NCI-H146 (cell line): Measurements from ENCODE around the gene STYXL1.
"Not testable (repeated sequence)": the region's sequence is repeated elsewhere in the genome, so short reads cannot be mapped to it uniquely, and the experiment has no call there.

Experiments
- DNase-seq: peaks from one replicate; lab custom pipeline; 2025; lab: John Stamatoyannopoulos, UW

Gene STYXL1

DNA sequence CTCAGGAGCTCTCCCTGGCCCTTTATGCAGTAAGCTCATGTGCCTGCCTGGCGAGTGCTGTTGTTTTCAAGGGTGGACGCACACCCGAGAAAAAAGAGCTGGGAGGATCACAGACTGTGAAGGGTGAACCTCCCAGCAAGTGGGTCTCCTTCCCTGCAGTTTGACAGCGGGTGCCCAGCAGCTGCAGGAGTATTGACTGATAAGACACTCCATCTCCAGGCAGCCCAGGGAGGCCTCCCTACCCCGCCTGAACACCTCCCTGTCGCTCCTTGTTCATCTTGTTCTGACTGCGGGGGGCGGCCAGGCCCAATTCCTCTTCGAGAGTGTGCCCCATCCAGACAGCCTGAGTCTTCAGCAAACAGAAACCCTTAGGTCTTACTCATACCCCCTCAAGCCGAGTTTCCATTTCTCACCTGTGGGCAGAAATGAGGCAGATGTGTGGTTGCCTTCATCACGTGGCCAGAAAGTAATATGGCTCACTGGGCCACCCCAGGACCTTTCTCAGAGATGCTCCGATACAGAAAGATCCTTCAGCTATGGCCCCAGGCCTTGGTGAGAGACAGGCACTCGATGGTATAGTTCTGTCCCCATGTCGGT, 17.3 kb upstream of the STYXL1 start:
- DNase-seq: no peak

DNA sequence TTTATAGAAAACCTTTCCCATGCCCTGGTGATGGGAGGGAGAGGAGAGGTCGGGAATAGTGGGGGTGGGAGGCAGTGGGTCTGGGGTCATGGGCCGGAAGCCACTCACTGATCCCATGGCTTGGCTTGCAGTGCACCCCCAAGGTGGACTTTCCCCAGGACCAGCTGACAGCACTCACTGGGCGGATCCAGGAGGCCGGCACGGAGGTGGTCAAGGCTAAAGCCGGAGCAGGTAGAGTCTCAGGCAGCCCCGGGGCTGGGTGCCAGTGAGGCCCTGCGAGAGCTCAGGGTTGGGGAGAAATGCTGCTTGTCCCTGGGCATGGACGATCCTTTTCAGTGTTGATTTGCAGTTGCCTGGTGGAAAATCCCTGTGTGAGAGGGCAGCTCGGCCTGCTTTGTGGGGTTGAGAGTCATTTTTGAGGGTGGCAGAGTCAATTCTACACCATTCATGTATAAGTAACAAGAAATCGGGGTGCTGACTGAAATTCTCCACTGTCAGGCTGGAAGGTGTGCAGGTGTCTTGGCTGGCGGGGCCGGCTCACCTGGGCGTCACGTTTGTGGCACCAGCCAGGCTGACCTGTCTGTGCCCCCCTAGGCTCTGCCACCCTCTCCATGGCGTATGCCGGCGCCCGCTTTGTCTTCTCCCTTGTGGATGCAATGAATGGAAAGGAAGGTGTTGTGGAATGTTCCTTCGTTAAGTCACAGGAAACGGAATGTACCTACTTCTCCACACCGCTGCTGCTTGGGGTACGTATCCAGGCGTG, 16.6 kb upstream of the STYXL1 start:
- DNase-seq: no peak

DNA sequence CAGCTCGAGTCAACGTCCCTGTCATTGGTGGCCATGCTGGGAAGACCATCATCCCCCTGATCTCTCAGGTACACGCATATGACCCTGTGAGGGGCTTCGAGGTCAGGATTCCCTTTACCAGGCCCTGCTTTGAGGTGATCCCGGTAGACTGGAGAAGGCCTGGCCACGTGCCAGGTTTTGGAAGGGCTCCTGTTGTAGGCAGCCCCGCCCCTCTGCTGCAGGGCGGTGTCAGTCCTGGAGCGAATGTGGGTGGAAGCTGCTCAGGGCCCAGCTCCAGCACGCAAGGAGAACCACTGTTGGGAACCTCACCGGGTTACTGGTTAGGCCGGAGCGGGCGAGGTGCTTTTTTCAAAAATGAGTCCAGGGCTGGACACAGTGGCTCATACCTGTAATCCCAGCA, 15.7 kb upstream of the STYXL1 start:
- DNase-seq: peak; percentile 4

DNA sequence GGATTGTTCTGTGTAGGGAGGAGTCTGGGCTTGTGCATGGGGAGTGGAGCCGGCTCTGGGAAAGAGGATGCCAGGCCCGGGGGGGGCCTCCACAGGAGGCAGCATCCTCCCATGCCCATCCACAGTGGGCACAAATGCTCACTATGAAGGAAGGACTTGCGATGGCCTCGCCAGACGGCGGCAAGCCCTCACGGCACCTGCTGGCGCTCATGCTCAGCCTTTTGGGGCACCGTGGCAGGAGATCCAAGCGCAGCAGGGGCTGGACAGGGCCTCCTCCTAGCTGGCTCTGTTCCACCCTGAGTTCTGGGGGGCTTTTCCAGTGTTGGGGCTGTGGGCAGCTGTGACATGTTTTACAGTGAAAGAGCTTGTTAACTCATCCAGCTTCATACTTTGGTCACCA, 15.3 kb upstream of the STYXL1 start:
- DNase-seq: no peak

DNA sequence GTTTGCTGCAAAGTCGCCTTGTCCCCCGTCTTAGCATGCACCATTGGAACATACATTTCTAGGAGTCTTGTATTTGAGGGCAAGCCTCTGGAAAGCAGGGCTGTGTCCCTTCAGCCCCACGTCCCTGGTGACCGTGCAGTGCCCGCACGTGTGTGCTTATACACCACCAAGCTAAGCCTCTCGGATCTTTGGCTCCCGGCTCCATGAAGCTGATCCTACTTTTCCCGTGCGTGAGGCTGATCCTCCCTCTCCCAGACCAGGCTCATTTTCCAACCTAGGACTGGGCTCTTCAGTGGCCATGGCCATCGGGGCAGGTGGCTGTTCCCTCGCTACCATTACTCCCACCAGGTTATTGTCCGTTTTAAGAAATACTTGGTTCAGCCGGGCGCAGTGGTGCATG, 14.5 kb upstream of the STYXL1 start:
- no peak for DNase-seq

DNA sequence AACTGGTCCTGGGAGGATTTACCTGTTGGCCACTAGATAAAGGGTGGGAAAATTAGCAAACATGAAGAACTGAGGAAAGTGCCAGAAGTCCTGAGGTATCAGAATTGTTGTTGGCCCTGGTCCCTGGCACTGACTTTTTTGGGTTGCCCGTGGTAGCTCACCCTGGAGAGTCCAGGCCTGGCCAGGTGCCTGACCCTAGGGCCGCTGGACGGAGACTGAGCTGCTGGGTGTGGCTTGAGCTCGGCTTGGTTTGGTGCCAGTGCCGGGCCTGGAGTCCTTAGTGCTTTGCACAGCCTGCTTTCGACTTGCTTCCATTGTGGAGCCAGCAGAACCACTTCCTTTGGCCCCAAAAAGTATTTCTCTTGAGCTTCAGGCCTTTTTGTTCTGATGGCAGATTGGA, 13.0 kb upstream of the STYXL1 start:
- no peak for DNase-seq

DNA sequence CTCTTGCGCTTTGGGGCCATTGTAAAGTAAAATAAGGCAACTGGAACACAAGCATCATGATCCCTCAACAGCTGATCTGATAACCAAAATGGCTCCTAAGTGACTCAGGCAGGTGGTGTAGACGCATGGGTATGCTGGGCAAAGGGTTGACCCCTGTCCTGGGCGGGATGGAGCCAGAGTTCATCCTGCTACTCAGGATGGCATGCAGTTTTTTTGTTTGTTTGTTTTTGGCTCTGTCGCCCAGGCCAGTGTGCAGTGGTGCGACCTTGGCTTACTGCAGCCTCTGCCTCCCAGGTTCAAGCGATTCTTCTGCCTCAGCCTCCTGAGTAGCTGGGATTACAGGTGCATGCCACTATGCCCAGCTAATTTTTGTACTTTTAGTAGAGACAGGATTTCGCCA, 10.9 kb upstream of the STYXL1 start:
- not testable (repeated sequence) for DNase-seq

DNA sequence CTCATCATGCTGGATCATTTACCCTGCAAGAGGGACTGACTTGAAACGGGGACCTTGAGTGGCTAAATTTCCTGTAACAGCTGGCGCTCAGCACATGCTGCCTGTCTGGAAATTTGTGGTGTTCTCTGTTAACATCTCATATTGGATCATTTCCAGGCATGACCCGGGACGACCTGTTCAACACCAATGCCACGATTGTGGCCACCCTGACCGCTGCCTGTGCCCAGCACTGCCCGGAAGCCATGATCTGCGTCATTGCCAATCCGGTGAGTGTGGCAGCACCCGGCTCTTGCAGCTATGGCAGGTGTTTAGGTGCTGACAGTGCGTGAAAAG, 10.0 kb upstream of the STYXL1 start:
- no peak for DNase-seq

DNA sequence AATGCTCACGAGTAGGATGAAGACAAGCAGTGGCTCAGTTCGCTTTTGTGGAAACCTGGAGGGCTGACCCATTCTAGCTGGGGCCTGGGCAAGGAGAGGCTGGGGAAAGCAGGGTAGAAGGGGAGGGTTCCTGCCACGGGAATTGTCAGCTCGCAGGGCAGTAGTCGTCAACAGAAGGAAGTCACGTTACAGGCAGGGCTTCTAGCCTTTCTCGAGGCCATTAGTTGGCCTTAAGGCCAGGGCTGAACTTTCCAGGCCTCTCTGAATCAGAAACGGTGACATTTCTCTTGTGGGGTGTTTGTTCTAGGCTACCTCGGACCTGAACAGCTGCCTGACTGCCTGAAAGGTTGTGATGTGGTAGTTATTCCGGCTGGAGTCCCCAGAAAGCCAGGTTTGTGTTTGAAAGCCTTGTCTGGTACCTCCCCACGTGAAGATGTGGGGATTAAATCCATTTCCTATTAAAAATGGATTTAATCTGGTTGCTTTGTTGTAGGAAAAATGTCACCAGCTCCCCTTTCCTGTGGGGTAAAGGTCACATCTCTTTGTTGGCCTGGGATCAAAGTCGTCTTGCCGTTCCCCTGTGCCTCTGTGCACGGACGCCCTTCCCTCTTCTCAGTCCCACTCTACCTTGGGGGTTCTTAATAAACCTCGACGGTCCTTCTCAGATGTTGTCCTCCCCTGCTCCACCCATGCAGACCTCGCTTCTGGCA, 9.5 kb upstream of the STYXL1 start:
- no peak for DNase-seq

DNA sequence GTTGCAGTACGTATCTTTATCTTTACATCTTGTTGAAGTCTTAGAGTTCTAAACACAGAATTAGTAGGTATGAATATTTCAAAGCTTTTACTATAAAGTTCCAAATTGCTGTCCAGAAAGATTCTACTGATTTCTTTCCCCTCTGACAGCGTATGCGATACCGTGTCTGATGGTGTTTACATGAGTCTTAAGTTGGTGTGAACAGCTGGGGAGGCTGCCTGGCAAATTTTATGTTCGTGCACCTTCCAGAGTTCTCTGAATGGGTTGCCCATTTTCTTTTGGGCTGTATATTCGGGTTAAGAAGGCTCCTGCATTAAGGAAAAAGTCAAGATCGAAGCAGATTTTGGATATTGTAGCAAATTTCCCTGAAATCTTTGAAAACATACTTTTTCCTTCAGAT, 8.4 kb upstream of the STYXL1 start:
- DNase-seq: no peak

DNA sequence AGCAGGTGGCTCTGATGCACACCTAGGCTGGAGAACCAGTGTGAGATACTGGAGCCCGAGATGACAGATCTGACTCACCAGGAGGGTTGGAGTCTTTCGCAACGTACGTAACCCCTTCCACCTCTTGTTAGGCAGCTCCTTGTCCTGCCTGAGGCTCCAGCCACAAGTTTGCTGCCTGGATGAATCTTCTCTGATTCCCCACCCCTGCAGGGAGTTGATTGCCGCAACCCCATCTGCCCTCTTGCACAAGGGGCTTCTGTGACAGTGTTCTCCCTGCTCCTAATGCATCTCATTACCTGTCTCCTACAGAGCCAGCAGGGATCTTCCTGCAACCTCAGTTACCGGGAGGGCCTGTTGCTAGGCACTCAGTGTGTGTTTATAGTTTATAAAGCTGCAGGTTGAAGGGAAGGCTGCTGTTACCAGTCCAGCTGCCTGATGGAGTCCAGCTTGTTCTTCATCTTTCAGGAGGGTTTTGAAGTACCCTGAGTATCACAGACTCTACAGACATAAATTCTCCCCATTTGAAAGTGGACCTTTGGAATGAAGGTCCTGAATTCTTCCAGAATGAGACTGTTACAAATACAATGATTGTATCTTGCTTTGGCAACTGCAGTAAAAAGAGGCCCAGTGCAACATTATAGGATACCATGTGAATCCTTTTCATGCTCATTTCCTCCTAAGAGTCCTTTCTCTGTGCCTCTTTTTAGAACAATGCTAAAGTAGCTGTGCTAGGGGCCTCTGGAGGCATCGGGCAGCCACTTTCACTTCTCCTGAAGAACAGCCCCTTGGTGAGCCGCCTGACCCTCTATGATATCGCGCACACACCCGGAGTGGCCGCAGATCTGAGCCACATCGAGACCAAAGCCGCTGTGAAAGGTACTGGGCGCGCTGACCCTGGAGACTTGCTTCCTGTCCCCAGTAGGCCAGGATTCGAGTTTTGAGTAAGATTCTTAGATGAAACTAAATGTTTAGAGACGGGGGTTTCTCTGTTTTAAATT, 6.6 kb upstream of the STYXL1 start:
- DNase-seq: peak; percentile 83

DNA sequence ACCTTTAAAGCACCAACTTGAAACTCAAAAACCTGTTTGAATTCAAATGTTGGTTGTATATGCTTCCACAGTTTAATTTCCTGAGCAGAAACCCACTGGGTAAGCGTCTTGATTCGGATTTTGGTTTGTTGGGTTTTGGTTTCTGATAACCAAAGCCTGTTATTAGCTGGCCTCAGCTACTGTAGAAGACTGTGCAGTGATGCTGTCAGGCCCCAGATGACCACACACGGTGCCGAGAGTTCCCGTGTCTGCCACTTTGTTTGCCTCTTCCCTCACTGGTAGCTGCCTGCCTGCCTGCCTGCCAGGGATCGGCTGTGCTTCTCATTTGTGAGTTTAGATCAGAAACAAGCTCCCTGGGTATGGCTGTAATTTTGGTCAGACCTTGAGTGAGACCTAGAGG, 5.7 kb upstream of the STYXL1 start:
- DNase-seq: no peak

DNA sequence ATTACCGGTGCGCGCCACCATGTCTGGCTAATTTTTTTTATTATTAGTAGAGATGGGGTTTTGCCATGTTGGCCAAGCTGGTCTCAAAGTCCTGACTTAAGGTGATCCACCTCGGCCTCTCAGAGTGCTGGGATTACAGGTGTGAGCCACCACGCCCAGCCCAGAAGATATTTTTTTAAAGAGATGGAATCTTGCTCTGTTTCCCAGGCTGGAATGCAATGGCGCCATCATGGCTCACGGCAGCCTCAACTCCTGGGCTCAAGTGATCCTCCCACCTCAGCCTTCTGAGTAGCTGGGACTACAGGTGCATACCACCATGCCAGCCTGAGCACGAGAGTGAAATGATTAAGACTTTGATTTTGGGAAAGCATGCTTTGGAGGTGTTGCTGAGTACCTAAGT, 4.9 kb upstream of the STYXL1 start:
- DNase-seq: not testable (repeated sequence)

DNA sequence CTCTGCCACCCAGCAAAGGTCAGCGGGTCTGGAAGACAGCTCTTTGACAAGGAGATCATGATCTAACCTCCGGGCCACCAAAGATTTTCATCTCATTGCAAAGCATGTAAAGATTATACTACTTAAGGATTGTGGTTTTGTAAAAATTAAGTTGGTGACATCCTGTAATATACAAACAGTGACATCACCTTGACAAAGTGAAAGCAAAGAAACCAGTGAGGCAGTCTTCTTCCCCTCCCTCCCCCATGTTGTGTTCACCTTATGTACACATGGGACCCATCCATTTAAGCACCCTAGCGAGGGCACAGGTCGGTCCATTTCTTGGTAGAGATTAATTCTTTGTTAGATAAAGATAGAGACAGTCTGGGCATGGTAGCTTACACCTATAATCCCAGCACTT, 4.0 kb upstream of the STYXL1 start:
- DNase-seq: no peak

DNA sequence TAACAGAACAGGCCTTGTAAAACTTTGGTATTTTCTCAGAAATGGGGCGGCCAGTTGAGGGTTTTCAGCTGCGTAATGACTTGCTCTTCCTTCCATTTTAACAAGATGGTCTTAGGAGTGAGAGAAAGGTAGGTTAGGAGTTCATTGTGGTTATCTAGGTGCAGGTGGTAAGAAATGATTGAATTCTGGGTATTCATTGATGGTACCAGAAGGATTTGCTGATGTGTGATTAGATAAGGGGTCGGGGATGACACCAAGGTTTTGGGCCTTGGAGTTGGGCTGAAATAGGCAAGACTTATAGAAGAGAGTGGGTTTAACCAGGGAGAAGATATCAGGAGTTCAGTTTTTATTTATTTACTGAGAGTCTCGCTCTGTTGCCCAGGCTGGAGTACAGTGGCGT, 2.7 kb upstream of the STYXL1 start:
- no peak for DNase-seq

DNA sequence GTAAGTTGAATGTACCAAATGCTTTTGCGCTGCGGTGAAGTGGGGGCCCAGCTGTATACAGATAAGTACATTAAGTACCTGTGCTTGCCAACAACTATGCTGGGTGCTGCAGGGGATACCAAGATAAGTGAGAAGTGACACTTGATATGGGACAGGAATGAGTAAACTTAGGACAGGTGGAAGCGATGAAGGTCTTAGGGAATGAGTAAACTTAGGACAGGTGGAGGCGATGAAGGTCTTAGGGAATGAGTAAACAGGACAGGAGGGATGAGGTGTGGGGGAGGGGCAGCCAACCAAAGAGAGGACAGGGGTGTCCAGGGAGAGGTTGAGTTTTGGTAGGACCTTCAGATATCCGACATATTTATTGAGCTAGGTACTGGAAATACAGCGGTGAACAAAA, 1.5 kb upstream of the STYXL1 start:
- DNase-seq: peak; percentile 9

DNA sequence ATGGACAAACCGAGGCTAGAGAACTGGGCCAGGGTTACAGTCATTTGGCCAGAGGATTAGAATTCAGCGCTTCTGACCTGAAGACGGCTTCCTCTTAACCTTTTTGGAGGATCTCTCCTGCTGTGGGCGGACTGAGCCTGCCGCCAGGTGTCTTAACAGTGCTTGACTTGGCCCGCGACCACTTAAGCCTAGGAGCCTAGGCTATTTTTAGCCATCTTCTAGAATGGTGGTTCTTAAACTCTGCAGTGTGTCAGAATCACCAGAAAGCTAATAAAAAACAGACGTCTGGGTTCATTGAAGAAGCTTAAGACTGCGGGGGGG, 828 bp upstream of the STYXL1 start:
- peak; percentile 38 for DNase-seq

DNA sequence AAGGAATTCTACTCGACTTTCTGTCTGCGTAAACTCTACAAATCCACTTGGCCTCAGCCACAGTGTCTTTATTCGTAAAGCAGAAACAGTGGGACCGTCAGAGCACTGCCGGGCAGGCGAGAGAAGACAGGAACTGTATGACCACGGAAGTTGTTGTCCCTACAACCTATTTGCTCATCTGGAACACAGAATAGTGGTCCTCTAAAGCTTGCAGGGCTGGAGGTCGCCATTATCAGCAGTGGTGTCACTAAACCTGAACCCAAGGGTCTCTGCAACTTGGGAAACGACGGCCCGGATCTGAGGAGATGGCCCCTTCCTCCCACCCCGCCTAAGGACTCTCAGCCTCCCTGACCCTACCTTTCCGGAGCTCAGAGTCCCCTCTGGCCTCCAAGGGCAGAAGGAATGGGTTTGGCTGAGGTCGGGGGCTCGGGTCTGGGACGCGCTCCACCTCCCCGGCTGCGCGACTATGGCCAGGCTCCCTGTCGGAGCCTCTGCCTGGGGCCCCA, 442 bp downstream of the STYXL1 start:
- DNase-seq: no peak

DNA sequence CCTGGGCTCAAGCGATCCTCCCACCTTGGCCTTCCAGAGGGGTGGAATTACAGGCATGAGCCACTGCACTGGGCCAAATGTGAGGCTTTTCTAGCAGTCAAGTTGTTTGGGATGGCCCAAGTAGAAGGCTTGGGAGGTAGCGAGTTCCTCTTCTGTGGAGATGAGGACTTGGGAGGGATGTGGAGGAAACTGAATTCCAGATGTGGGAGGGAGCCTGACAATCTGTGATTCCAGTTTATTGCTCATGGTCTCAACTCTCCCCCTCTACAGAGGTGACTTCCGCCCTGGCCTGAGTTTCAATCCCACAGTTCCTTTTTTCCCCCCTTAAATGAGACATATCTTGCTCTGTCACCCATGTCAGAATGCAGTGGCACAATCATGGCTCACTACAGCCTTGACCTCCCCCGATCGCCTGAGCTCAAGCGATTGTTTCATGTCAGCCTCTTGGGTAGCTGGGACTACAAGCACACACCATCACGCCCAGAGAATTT, 3.4 kb downstream of the STYXL1 start:
- DNase-seq: no peak

DNA sequence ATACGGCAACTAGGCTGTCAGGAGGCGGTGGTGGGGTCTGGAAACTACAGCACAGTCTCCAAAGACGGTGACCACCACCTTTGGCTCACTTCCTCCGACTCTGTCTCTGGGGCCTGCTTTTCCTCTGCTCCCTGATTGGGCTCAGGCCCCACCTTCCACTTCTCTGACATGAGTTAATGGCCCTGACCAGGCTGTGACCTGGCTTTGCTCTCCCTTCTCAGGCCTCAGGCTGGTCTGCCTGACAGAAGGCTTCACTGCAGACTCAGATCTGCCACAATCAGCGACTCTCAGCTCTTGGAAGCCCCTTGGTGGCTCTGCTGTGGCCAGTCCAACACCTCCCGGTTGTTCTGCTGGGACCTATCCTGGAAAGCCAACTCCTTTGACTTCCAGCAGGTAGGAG, 7.7 kb downstream of the STYXL1 start:
- DNase-seq: no peak

DNA sequence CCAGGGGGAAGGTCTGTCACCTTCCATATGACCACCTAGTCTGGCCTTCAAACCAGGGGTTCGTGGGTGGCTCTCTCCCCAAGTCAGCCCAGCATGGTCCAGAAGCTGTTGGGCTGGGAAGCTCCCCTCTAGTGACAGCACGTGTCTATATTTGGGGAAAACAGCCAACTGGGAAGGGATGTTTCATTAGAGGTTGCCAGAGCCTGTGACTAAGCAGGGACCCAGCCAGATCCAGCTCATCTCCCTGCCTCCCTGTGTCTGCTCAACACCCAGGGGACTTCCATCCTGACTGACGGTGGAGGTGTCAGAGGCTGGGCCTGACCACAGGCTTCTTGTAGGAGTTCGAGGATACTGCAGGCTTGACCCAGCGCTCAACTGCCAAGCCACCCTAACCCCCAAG, 10.5 kb downstream of the STYXL1 start:
- DNase-seq: no peak

DNA sequence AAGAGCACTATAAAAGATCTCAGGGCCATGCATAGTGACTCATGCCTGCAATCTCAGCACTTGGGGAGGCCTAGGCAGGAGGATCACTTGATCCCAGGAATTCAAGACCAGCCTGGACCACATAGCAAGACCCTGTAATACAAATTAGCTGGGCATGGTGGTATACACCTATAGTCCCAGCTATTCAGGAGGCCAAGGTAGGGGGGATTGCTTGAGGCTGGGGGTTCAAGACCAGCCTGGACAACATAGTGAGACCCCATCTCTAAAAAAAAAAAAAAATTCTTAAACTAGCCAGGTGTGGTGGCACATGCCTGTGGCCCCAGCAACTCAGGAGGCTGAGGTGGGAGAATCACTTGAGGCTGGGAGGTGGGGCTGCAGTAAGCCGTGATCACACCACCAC, 15.8 kb downstream of the STYXL1 start:
- DNase-seq: no peak
